Activated CD4-positive, CD25-positive, alpha-beta regulatory T cell treated with anti-CD3 and anti-CD28 coated beads, Interleukin-2, amount 50 U/mL, for 24 hours (primary cell): ENCODE results near the gene CBR4.
A peak's percentile ranks its signal among the peaks of the same experiment; 100 is the strongest.

ENCODE experiments used
- ATAC-seq, 2 donors: fragments of 150-1000 bp; cut with Tn5 transposase; one replicate each; pipeline ENCODE4 v1.10.0; 2021; ENCODE audit warnings: mild to moderate bottlenecking in 1 of 2, moderate library complexity in 1 of 2

CBR4 gene

GRCh38 chr4:169032883-169033645 lies 23.0 kb upstream of the CBR4 start:
- ATAC-seq = no peak

DNA sequence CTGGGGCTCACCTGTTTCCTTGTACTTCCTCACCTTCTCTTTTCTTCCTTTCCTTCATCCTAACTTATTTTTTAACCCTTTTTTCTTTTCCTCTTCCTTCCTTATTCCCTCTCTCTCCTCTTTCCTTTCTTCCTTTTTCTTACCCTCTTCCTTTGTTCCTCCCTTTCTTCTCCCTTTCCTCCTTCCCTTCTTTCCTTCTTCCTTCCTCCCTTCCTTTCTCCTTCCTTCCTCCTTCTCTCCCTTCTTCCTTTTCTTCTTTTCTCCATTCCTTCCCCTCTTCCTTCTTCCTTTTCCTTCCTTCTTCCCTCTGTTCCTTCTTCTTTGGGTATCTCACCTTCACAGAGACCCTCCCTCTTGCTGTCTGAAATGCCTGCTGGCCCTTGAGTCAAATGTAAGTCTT lies 22.1 kb upstream of the CBR4 start:
- ATAC-seq = no peak

GRCh38 chr4:169031392-169031791 lies 21.3 kb upstream of the CBR4 start:
- ATAC-seq = no peak

DNA sequence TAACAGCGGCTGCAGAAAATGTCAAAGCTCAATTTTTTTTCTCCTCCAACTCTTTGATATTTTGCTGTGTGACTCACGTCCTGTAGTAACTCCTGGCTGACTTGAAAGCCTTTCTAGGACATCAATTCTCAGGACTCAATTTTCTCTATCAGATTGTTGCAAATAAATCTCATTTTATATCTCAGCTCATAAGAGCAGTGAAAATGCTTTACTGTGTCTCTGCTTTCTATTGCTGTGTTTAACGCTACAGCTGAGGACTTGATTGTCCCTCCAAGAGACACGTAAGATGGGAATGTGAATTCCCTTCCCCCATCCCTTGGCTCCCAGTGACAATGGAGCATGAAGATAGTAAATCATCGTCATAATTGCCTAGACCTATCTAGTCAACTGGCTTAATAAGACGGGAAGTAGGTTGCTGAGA lies 20.5 kb upstream of the CBR4 start:
- ATAC-seq = no peak

DNA sequence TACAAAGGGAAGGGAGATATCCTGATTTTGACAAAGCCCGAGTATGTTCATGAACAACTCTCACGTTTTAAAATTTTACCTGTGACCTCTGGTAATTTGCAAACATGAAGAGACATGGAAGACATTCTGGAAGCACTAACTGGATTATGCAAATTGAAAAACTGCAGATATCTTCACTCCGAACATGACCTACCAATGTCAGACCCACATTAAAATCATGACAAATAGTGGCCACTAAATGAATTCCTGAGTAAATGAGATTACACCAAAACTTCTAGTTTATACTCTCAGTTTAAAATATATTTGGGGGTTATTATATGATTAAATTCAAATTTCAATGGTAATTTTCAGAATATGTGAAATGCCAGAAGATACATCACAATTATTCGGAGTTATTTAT lies 19.9 kb upstream of the CBR4 start:
- no peak for ATAC-seq

DNA sequence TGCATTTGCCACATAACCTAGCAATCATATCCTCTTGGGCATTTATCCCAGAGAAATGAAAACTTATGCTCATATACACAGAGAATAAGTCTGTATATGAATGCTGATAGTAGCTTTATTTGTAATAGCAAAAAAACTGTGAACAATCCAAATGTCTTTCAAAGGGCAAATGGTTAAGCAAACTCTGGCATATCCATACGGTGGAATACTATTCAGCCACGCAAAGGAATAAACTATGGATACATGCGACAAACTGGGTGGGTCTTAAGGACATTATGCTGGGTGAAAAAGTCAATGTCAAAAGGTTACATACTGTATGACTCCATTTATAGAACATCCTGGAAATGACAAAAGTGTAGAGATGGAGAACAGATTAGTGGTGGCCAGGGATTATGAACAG lies 17.6 kb upstream of the CBR4 start:
- ATAC-seq = no peak

DNA sequence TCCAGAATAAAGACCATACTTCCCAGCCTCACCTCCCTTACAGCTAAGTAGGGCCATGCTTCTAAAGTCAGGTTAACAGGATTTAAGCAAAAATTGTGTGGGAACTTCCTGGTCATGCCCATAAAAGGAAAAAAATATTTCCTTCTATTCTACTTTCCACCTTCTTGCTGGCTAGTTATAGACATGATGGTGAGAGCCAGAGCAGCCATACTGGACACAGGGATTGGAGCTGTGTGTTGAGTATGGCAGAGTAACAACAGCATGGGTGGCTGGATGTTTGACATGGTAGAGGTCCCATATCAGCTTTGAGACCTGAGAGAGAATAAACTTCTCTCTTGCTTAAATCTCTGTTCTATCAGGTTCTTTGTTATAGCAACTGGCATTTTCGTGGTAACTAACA lies 15.1 kb upstream of the CBR4 start:
- no peak for ATAC-seq

GRCh38 chr4:169024762-169025161 lies 14.7 kb upstream of the CBR4 start:
- ATAC-seq = no peak

DNA sequence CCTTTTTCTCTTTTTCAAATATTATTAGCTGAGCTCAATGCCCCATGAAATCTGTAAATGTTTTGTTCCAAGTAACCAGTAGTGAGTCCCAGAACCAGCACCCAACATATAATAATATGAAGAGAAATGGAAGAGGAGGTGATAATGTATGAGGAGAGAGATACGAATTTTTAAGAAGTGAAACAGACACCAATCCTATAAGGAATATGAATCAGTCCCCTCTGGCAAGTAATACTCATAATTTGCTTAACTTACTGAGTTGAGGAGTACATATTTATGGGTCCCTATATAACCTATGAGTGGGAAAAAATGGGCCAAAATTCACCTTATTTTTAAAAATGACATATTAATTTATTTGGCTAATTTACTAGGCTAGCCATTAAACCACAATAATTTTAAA lies 8.4 kb upstream of the CBR4 start:
- ATAC-seq = no peak

GRCh38 chr4:169017971-169018370 lies 7.9 kb upstream of the CBR4 start:
- no peak for ATAC-seq

DNA sequence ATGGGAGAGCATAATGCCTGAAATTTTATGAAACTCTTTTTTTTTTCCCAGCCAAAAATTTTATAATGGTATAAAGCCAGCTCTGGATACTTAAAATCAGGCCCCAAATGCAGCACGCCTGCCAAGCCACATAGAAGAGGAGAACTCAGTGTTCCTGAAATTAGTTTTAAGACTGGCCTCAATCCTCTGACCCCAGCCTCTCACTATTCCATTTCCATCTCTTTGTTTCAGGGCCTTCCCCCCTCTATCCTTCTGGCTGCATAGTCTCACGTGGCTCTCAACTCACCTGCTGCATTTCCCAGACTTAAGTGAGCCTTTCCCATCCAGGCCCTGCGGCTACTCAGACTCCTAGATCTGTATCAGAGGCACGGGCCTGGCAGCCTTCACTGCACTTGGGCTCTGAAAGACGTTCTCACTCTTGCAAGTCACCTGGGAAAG lies 5.2 kb upstream of the CBR4 start:
- no peak for ATAC-seq

DNA sequence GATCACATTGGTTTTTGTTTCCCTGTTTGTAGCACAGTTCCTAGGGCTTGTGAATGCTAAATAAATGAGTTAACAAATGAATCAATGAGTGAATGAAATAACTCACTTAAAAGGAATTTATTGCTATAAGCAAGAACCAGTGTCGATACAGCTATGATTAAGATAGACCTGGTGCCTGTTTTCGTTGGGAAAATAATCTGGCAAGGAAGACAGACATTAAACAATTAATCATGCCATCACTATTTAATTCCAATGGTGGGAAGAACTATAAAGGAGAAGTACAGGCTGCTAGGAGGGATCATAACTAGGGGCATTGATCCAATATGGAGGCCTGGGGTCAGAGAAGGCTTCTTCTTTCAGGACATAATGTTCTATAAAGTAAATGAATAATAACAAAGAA lies 4.5 kb upstream of the CBR4 start:
- ATAC-seq = no peak

DNA sequence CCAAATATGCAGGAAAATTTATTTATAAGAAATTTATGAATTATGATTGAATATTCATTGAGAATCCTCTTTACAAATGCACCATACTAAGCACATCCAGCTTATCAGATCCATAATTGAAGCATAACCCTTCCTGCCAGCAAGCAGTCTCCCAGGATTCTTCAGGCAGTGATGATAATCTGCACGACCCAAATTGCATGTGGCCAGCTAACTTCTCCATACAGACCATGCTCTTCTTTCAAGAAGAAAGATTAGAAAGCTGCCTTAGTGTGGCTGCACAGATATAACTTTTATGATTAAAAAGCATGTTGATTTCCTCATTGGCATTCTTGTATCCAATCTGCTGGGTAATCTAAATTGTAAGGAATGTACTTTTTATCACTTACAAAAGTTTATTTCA lies 3.3 kb upstream of the CBR4 start:
- ATAC-seq = no peak

DNA sequence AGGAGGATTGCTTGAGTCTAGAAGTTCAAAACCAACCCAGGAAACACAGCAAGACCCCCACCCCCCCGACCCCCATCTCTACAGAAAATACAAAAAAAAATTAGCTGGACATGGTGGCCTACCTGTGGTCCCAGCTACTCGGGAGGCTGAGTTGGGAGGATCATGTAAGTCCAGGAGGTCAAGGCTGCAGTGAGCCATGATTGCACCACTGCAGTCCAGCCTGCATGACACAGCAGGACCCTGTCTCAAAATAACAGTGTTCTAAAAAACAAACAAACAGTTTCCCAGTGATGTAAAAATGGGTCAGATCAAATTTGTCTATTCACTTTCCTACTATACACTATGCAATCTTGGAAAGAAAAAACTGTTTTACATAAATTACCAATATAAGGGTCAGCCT lies 2.0 kb upstream of the CBR4 start:
- ATAC-seq = no peak

- ATAC-seq = peak; percentile 24 to 49
Observed at GRCh38 chr4:169009286-169010124, 550 bp downstream of the CBR4 start.

DNA sequence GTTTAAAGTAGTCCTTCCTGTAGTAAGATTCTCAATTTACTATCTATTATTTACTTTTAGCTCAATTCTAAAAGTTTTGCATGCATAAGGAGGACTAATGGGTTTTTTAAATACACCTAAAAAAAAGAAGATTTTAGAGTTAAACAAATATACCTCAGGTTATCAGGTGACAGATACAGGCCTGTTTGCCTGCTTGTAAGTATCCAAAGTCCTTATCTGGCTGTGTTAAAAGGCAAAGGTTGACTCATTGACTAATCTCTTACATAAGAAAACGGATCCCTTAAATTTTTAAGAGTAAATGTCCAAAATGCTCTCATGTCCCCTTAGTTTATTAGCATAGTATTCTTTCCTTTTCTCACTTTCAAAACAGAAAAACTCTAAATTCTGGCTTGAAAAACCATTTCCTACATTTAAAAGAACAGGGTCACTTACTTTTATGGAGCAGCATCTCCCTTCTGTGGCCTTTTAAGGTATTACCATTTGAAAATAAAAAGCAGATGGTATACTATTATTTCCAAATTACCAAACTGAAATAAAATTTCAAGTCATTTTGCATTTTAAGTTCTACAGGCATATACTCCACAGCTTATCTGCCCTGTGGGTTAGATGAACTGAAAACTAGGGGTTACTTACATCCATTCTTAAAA lies 4.5 kb downstream of the CBR4 start:
- ATAC-seq = no peak

GRCh38 chr4:169000315-169000714 lies 9.7 kb downstream of the CBR4 start:
- ATAC-seq = no peak

- no peak for ATAC-seq
Observed at GRCh38 chr4:168999809-169000208, 10.2 kb downstream of the CBR4 start.

- ATAC-seq = no peak
Observed at GRCh38 chr4:168998596-168998995, 11.5 kb downstream of the CBR4 start.

- no peak for ATAC-seq
Observed at GRCh38 chr4:168995537-168996295, 14.3 kb downstream of the CBR4 start.

DNA sequence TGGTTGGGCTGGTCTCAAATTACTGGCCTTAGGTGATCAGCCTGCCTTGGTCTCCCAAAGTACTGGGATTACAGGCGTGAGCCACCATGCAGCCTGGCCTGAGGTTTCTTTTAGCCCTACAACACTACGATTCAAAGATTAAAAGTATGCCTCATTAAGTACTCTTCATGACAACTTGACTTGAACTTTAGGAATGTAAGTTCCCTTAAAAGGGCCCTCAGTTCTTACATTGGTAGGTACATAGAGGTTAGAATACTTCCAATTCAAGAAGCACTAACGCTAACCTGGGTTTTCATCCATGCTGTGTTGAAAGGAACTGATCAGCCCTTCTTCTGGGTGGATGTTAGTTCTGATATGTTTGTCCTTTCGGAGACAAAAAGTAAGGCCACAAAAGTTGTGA lies 15.1 kb downstream of the CBR4 start:
- ATAC-seq = no peak

DNA sequence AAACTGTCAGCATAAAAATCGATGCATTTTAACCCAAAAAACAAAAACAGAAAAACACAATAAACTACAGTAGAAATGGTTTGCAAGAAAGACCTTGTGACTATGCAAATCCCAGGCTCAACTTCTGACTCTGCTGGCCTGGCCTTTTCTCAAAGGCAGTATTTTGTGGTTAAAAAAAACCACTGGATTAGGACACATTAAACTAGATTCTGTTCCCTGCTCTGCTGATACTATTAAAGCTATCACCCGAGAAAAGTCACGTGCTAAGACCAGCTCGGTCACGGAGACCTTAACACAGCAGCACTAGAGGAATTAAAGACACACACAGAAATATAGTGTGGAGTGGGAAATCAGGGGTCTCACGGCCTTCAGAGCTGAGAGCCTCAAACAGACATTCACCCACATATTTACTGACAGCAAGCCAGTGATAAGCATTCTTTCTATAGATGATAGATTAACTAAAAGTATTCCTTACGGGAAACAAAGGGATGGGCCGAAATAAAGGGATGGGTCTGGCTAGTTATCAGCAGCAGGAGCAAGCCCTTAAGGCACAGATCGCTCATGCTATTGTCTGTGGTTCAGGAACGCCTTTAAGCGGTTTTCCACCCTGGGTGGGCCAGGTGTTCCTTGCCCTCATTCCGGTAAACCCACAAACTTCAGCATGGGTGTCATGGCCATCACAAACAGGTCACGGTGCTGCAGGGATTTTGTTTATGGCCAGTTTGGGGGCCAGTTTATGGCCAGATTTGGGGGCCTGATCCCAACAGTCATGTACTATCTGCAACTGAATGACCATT lies 16.1 kb downstream of the CBR4 start:
- ATAC-seq = no peak
